Coronary artery (tissue), 2 donors: ENCODE data around the gene TRIM13.

Experiments
- DNase-seq: peaks from one replicate; pipeline ENCODE4 v3.0.0-alpha.2; 2017; ENCODE audit warnings: low spot score
- H3K27ac ChIP-seq, 2 donors: fragments of 200-600 bp; sonication (generic); one replicate each; pipeline ENCODE4 v1.5.1; 2016 to 2019
- H3K4me3 ChIP-seq: fragments of 200-600 bp; sonication (generic); 2 replicates; pipeline ENCODE4 v1.5.1; 2016; ENCODE audit warnings: mild to moderate bottlenecking, moderate library complexity
- CTCF ChIP-seq: fragments of 200-600 bp; sonication (generic); IDR thresholded peaks from one replicate; pipeline ENCODE4 v1.5.1; 2019; ENCODE audit warnings: antibody characterized with exemption

The TRIM13 gene

GRCh38 chr13:50065712-50066111 is 68.9 kb downstream of the TRIM13 start:
- Histone ChIP-seq H3K27ac (no peak overlapping the region), H3K4me3 (no peak overlapping the region)
- DNase-seq, result no peak
- TF ChIP-seq CTCF, result no peak
